Neuronal stem cell (in vitro differentiated cells): ENCODE data around the gene PPIE.
"Not testable (repeated sequence)": the region's sequence is repeated elsewhere in the genome, so short reads cannot be mapped to it uniquely, and the experiment has no call there.

ENCODE experiments used
- DNase-seq: peaks from one replicate; pipeline ENCODE4 v3.0.0-alpha.2; 2013; ENCODE audit warnings: low spot score
- H2AFZ ChIP-seq: one replicate; pipeline ENCODE4 v1.6.1; 2013; ENCODE audit warnings: mild to moderate bottlenecking, low read length, inconsistent platforms
- H2AK5ac ChIP-seq: 2 replicates; pipeline ENCODE4 v1.6.1; 2013; ENCODE audit warnings: low read depth, mild to moderate bottlenecking, inconsistent platforms, low read length, moderate library complexity, mixed read lengths
- H2BK120ac ChIP-seq: 2 replicates; pipeline ENCODE4 v1.6.1; 2013; ENCODE audit warnings: low read depth, mild to moderate bottlenecking, inconsistent platforms, low read length, moderate library complexity, mixed read lengths
- H2BK12ac ChIP-seq: one replicate; pipeline ENCODE4 v1.6.1; 2013; ENCODE audit warnings: low read length, inconsistent platforms
- H2BK15ac ChIP-seq: 2 replicates; pipeline ENCODE4 v1.6.1; 2013; ENCODE audit warnings: mild to moderate bottlenecking, low read length, inconsistent platforms, mixed read lengths
- H2BK5ac ChIP-seq: one replicate; pipeline ENCODE4 v1.6.1; 2013; ENCODE audit warnings: inconsistent platforms, mild to moderate bottlenecking, low read length, moderate library complexity
- H3K14ac ChIP-seq: one replicate; pipeline ENCODE4 v1.6.1; 2013; ENCODE audit warnings: low read length, inconsistent platforms
- H3K18ac ChIP-seq: 2 replicates; pipeline ENCODE4 v1.6.1; 2013; ENCODE audit warnings: low read length, inconsistent platforms
- H3K23ac ChIP-seq: 2 replicates; pipeline ENCODE4 v1.6.1; 2013; ENCODE audit warnings: low read depth, mild to moderate bottlenecking, mixed read lengths, low read length, inconsistent platforms; ENCODE audit not compliant: poor library complexity
- H3K27ac ChIP-seq: replicated peaks from 3 replicates; pipeline ENCODE4 v1.5.1; 2013; ENCODE audit warnings: low read length, inconsistent platforms
- H3K27me3 ChIP-seq, 3 experiments: 2 replicates each; pipeline ENCODE4 v1.6.1; 2013; ENCODE audit warnings: low read length in 3 of 3, mild to moderate bottlenecking in 2 of 3, inconsistent platforms in 1 of 3, low read depth in 1 of 3, mixed read lengths in 1 of 3, moderate library complexity in 1 of 3; ENCODE audit not compliant: control insufficient read depth in 3 of 3, insufficient read depth in 3 of 3
- H3K36me3 ChIP-seq, 2 donors: replicated peaks in 1 of 2; 2 replicates each; pipeline ENCODE4 v1.6.1; 2013; ENCODE audit warnings: low read length in 2 of 2; ENCODE audit not compliant: control insufficient read depth in 2 of 2, insufficient read depth in 2 of 2
- H3K4ac ChIP-seq: 2 replicates; pipeline ENCODE4 v1.6.1; 2013; ENCODE audit warnings: inconsistent platforms, mild to moderate bottlenecking, low read length, moderate library complexity
- H3K4me1 ChIP-seq, 2 donors: 1 replicate in 1 of 2; 2 replicates in 1 of 2; pipeline ENCODE4 v1.6.1; 2013; ENCODE audit warnings: low read length in 2 of 2, low read depth in 1 of 2; ENCODE audit not compliant: control insufficient read depth in 2 of 2, insufficient read depth in 1 of 2
- H3K4me2 ChIP-seq: one replicate; pipeline ENCODE4 v1.6.1; 2013; ENCODE audit warnings: mild to moderate bottlenecking, low read length, inconsistent platforms; ENCODE audit not compliant: insufficient read depth, poor library complexity, severe bottlenecking
- H3K4me3 ChIP-seq, 2 donors: 2 replicates each; pipeline ENCODE4 v1.5.1; 2013; ENCODE audit warnings: low read length in 2 of 2, mild to moderate bottlenecking in 2 of 2, inconsistent platforms in 1 of 2, moderate library complexity in 1 of 2
- H3K79me1 ChIP-seq: one replicate; pipeline ENCODE4 v1.6.1; 2013; ENCODE audit warnings: low read depth, mild to moderate bottlenecking, inconsistent platforms, low read length, moderate library complexity
- H3K9ac ChIP-seq: one replicate; pipeline ENCODE4 v1.6.1; 2013; ENCODE audit warnings: mild to moderate bottlenecking, low read depth, low read length, inconsistent platforms; ENCODE audit not compliant: poor library complexity
- H3K9me3 ChIP-seq, 2 donors: replicated peaks in 1 of 2; 2 replicates each; pipeline versions ENCODE3 to v1.6.1; 2013; ENCODE audit warnings: low read length in 2 of 2, mild to moderate bottlenecking in 2 of 2, inconsistent platforms in 1 of 2, low read depth in 1 of 2, mixed read lengths in 1 of 2, moderate library complexity in 1 of 2; ENCODE audit not compliant: control insufficient read depth in 2 of 2, insufficient read depth in 1 of 2
- H4K8ac ChIP-seq: one replicate; pipeline ENCODE4 v1.6.1; 2013; ENCODE audit warnings: low read depth, mild to moderate bottlenecking, inconsistent platforms, low read length, moderate library complexity
- H4K91ac ChIP-seq: one replicate; pipeline ENCODE4 v1.6.1; 2013; ENCODE audit warnings: low read length, low read depth, mild to moderate bottlenecking, inconsistent platforms; ENCODE audit not compliant: poor library complexity
- WGBS, 2 donors: extraction: QIAGEN DNeasy Blood & Tissue Kit; methylation state at CpG; one replicate each; pipeline ENCODE4 v1.1.7; 2013; ENCODE audit warnings: missing lambda C conversion rate in 2 of 2, mixed read lengths in 1 of 2; ENCODE audit not compliant: insufficient read length in 2 of 2, insufficient replicate concordance in 1 of 2; ENCODE audit errors: extremely low coverage in 2 of 2; 5-methylcytosine and 5-hydroxymethylcytosine counted together

PPIE gene

GRCh38 chr1:39777306-39777705 is 38.6 kb downstream of the PPIE start:
- Histone ChIP-seq H4K91ac (no peak overlapping the region), H3K9me3 (no peaks in the 10 kb centered on the region), H3K9ac (no peak overlapping the region), H2BK15ac (no peak overlapping the region), H3K4me3 (no peak overlapping the region), H3K79me1 (no peaks in the 10 kb centered on the region), H3K4ac (no peak overlapping the region), H3K18ac (no peak overlapping the region), H3K27ac (no peak overlapping the region), H2BK5ac (no peak overlapping the region), H2BK12ac (peak overlapping the region; percentile 58), H2AK5ac (no peak overlapping the region), H4K8ac (no peak overlapping the region), H2BK120ac (no peak overlapping the region), H3K27me3 (peaks cover 0 to 24% (median 0%) of the 10 kb centered on the region in 3 experiments), H2AFZ (no peak overlapping the region), H3K14ac (no peak overlapping the region), H3K36me3 (no peaks in the 10 kb centered on the region), H3K4me2 (no peak overlapping the region), H3K23ac (no peak overlapping the region), H3K4me1 (no peaks in the 10 kb centered on the region)
- no CpG with 5 or more reads among the region's 4 CpGs for WGBS, 2 donors
- DNase-seq: no peak

- not testable (repeated sequence) for H3K27ac ChIP-seq, H2AK5ac ChIP-seq, H2BK5ac ChIP-seq, H3K9me3 ChIP-seq, H3K4me1 ChIP-seq, DNase-seq, H3K23ac ChIP-seq, H3K36me3 ChIP-seq, H3K4ac ChIP-seq, H2AFZ ChIP-seq, H3K4me3 ChIP-seq, H3K18ac ChIP-seq, H3K9ac ChIP-seq, H3K4me2 ChIP-seq, H3K14ac ChIP-seq, H2BK120ac ChIP-seq, H2BK15ac ChIP-seq, H4K91ac ChIP-seq, H3K79me1 ChIP-seq, H4K8ac ChIP-seq
- peak overlapping the region; percentile 58 for H2BK12ac ChIP-seq
- no CpG with 5 or more reads among the region's 17 CpGs for WGBS, 2 donors
- H3K27me3 ChIP-seq: peaks cover 0 to 24% (median 0%) of the 10 kb centered on the region in 3 experiments
Observed at GRCh38 chr1:39777896-39778295, 39.2 kb downstream of the PPIE start.

GRCh38 chr1:39778463-39779099 is 39.9 kb downstream of the PPIE start:
- H4K91ac ChIP-seq, H3K4ac ChIP-seq, H3K79me1 ChIP-seq, H3K9me3 ChIP-seq, H3K27ac ChIP-seq, H3K36me3 ChIP-seq, H3K4me3 ChIP-seq, H2BK120ac ChIP-seq, H2AFZ ChIP-seq, DNase-seq, H3K4me1 ChIP-seq, H3K23ac ChIP-seq, H4K8ac ChIP-seq, H2AK5ac ChIP-seq, H2BK15ac ChIP-seq, H2BK5ac ChIP-seq, H3K18ac ChIP-seq, H3K9ac ChIP-seq, H2BK12ac ChIP-seq, H3K14ac ChIP-seq, H3K4me2 ChIP-seq: not testable (repeated sequence)
- H3K27me3 ChIP-seq: peaks cover 0 to 30% (median 0%) of the 10 kb centered on the region in 3 experiments
- WGBS, 2 donors: no CpG with 5 or more reads among the region's 12 CpGs

DNA sequence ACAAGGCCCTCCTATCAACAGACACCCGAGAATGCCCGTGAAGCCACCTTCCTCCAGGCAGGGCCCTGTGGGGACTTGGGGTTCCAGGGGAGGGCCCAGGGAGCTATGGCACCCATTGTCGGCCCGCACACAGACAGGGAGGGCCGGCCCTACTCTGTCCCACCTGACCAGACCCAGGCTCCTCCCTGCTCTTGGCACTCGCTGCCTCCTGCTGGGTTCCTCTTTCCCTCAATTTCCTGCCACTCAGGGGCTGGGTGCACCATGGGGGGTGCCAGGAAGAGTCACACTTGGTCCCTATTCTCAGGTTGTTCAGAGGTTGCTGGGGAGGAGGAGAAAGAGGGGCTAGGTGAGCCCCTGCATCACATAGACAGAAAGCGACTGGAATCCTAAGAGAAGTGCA is 40.5 kb downstream of the PPIE start:
- DNase-seq: no peak
- H2AK5ac ChIP-seq: no peak overlapping the region

More for the DNA sequence above, 40.5 kb downstream of the PPIE start:
- Histone ChIP-seq H3K27ac (no peak overlapping the region), H3K9ac (no peak overlapping the region), H2BK5ac (no peak overlapping the region), H2AFZ (no peak overlapping the region), H3K9me3 (no peaks in the 10 kb centered on the region), H2BK120ac (no peak overlapping the region), H3K36me3 (no peaks in the 10 kb centered on the region), H4K91ac (no peak overlapping the region), H3K4me2 (no peak overlapping the region), H3K27me3 (peaks cover 0 to 35% (median 0%) of the 10 kb centered on the region in 3 experiments), H3K18ac (peak overlapping the region; percentile 28), H3K4me3 (no peak overlapping the region), H3K79me1 (no peaks in the 10 kb centered on the region), H4K8ac (no peak overlapping the region), H2BK12ac (no peak overlapping the region), H2BK15ac (no peak overlapping the region), H3K4me1 (no peaks in the 10 kb centered on the region), H3K14ac (peak overlapping the region; percentile 38), H3K23ac (no peak overlapping the region), H3K4ac (no peak overlapping the region)
- no CpG with 5 or more reads among the region's 7 CpGs for WGBS, 2 donors
